HG02885 (cell line): ENCODE data around the gene WNK2.

Source experiments
- ATAC-seq: cut with Tn5 transposase; IDR thresholded peaks from one replicate; pipeline ENCODE4 v1.9.1; 2021; ENCODE audit warnings: mild to moderate bottlenecking; ENCODE audit not compliant: unreplicated experiment, poor library complexity

Gene WNK2

DNA sequence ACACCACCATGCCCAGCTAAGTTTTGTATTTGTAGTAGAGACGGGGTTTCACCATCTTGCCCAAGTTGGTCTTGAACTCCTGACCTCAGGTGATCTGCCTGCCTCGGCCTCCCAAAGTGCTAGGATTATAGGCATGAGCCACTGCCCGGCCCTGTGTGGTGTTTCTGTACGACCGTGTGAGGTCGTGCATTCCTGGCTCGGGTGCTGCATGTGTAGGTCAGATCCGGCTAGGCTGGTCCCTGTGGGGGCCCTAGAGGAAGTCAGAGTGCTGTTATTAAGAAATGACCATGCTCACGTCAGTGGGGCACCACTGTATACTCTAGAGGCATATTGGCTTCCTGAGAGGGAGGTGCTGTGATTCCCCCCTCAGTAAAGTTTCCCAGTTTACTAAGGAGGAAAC, 13.7 kb downstream of the WNK2 start:
- ATAC-seq = no peak

DNA sequence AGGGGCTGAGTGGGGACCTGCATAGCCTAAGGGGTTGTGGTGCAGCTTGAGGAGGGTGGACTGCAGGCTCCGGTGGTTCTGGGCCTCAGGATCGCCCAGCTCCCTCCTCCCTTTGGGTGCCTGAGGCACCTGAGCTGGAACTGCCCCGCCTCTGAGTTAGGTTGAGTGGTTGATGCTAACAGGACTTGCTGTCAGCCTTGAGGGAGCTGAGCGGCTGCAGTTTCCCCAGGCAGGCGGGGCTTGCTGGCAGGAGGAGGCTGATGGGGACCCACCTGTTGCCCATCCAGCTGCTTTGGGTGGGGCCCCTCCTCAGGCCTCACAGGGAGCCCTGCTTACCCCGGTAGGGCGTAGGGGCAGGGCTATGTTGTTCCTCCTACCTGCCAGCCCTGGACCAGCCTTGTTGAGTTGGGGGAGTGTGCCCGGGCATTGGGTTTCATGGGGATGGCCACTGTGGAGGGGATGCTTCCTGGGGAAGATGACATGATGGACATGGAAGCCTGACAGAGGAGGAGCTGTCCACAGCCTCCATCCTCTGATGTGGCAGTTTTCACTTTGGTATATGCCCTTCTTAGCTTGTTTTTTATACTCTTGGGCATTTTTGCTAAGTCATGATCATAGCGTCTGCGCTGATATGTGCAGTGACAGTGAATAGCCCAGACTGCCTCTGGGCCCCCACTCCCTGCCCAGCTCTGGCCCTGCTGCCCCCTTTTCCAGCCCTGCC, 14.3 kb downstream of the WNK2 start:
- ATAC-seq = no peak

- no peak for ATAC-seq
These were observed 15.1 kb downstream of the WNK2 start for GRCh38 chr9:93198838-93199625.

GRCh38 chr9:93200449-93200742, 16.5 kb downstream of the WNK2 start:
- ATAC-seq = no peak

GRCh38 chr9:93200989-93201334, 17.0 kb downstream of the WNK2 start:
- no peak for ATAC-seq

DNA sequence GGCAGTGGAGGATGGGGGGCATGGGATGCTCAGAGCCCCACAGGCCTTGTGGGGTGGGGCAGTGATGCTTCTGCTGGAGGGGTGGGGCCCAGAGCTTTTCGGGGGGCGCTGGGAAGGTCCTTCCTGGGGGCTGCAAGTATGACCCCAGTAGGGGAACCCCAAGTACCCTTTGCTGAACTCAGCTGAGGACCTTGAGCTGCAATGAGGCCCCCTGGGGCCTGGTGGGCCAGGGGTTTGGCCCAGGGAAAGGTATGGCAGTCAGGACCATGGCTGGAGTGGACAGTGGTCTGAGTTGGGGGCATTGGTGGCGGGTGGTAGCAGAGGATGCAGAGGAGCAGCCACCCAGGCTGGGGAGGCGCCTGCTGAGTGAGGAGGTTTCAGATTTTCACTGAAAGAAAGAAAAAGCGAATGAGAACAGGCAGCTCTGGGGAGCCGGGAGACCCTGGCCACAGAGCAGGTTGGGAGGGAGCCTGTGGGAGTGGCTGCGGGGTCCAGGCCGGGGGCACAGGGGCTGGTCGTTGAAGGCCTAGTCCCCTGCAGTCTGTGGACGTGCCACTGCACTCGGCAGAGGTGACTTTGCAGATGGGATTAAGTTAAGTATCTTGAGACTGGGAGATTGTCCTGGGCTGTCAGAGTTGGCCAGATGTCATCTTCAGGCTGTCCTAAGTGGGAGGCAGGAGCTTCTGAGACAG, 19.2 kb downstream of the WNK2 start:
- no peak for ATAC-seq

- no peak for ATAC-seq
These were observed 20.0 kb downstream of the WNK2 start for GRCh38 chr9:93203718-93204469.

- ATAC-seq = no peak
These were observed 20.6 kb downstream of the WNK2 start for GRCh38 chr9:93204470-93205043.

GRCh38 chr9:93205045-93205768, 21.3 kb downstream of the WNK2 start:
- ATAC-seq = no peak

DNA sequence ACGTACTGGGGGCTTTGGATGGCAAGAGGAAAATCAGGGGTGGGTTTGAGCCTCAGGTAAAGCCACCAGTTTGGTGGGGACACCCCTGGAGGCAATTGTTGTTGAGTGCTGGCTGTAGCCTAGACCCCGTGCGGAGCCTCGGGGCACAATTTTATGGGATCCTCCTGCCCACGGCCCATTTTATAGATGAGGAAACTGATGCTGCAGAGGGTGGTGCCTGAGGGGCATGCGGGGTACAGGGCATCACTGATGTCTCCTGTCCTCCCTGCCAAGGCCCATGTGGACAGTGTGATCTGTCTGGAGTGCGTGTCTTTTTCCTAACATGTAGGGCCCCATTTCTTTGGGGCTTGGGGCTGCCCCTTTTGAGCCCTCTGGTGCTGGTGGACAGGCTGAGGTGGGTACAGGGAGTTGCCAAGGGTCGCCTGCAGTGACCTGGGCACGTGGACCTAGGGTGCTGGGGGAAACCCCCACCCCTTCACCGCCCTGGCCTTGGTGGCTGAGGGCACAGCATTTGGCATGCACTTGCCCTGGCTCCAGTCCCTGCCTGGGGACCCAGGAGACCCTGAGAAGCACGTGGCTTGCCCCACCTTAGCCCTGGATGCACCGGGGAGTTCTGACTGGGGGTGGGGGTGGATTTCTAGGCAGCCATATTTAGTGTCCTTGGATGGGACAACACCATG, 22.1 kb downstream of the WNK2 start:
- no peak for ATAC-seq

- no peak for ATAC-seq
These were observed 22.7 kb downstream of the WNK2 start for GRCh38 chr9:93206576-93207155.

DNA sequence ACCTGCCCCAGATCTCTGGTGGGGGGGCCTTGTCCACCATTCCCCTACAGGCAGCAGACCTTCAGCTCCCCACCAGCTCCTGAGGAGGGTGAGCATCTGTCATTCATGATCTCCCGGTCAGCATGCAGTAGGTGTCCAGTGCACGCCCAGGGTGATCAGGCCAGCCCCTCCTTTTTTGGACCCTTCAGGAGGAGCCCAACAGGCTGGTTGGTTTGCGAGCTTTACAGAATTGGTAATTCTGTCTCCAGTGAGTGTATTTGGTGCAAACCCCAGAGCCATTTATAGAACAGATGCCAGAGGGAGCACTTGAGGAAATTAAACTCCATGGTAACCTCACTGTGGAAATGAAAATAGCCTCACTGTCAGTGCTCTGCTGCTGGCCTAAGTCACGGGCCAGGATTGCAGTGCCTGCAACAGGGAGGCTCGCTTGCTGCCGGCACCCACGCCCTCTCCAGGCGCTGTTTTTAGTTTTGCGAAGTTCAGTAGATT, 23.4 kb downstream of the WNK2 start:
- ATAC-seq = no peak

DNA sequence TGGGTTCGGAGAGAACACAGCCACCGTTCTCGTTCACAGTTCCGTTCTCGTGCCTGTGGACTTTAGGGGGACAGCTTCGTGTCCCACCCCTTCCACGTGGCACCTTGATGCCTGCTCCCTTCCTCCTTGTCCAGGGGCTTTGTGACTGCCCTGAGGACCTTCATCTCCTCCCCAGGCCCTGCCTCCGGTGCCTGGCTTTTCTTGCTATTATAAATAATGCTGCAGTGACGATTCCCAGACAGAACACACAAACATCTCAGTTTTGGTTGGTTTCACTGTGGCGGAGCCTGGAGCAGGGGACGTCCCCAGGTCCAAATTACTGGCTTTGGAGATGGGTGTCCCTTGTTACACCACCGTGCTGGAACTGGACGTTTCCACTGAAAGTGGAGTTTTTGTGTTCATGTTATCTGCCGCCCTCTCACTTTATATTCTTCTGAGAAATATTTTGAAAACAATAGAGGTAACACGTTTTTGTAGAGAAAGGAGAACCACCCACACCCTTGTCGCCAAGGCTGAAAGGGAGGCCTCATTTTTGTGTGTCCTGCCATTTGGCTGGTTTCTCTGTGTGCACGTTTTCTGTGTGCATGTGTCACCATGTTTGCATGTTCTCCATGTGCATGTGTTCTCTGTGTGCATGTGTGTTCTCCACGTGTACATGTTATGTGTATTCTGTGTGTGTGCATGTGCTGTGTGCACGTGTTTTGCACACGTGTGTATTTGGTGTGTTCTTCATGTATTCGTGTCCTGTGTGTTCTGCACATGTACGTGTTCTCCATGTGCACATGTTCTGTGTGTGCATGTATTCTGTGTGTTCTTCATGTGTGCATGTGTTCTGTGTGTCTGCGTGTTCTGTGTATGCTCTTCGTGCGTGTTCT, 24.2 kb downstream of the WNK2 start:
- no peak for ATAC-seq

- ATAC-seq = no peak
These were observed 25.2 kb downstream of the WNK2 start for GRCh38 chr9:93209097-93209496.

DNA sequence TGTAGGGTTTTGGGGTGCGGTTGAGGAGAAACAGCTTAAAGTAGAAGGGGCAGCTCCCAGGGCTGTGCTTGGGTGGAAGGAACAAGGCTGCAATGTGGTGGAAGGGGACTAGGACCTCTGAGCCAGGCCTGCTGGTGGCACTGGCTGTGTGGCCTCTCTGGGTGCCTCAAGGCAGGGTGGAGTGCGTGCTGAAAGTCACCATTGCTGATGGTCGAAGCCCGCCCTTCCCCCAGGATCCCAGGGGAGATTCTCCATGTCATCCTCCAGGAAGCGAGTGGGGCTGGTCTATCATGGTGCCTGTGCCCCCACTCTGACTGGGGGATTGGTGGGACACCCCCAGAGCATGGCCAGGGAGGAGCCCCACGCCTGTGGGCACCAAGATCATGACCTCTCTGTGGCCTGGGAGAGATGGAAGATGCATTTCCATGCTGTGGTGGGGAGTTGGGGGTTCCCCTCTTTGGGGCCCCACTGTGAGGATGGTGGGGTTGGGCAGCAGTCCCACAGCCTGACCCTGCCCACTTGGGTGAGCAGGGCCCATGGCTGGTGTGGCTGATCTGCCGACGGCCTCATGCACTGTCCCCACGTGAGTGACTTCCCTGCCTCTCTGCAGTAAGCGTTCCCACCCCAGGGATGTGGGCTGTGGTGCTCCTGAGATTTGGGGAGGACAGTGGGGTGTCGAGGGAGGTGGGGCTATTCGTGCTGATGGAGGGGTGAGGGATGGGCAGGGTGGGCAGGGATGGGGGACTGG, 25.8 kb downstream of the WNK2 start:
- no peak for ATAC-seq

- no peak for ATAC-seq
These were observed 26.5 kb downstream of the WNK2 start for GRCh38 chr9:93210324-93210973.
